A549 treated with GW870086 at 1 μM for 4 hours (cell line): ENCODE measurements around the gene PPP3CB. TPM values are rescaled to one million over a fixed set of nuclear protein-coding genes. Genes with fewer than 3 reads are reported as not detected.

Experiments
- total RNA-seq: library from RNA; stranded (reverse); fragments of 200-300 nt; extraction: Qiagen RNA extraction; gene quantifications from 5 replicates; pipeline ENCODE4 v1.2.3, GENCODE V29; 2022; ENCODE audit warnings: low read depth

Gene PPP3CB
- 14.4 to 18.8 TPM (median 16.5 TPM) in 5 replicates for total RNA-seq

GRCh38 chr10:73495884-73496674 lies at the start of gene PPP3CB:
Gene PPP3CB, minus strand, starts transcription at chr10:73496024. Its CDS starts 135 bp downstream, at chr10:73495889.

GRCh38 chr10:73433538-73433867 lies 62.3 kb downstream of the PPP3CB start, which contains the start of gene MSS51:
Gene MSS51, minus strand, starts transcription at chr10:73433561. Its CDS starts 5,277 bp downstream, at chr10:73428284.

GRCh38 chr10:73413528-73414229 lies 82.1 kb downstream of the PPP3CB start, which contains the start of gene ANXA7:
Gene ANXA7, minus strand, starts transcription at chr10:73414058. Its CDS starts 13,202 bp downstream, at chr10:73400856.

Other genes starting within 250 kb of the PPP3CB start
- gene DNAJC9, start 248.8 kb downstream of the PPP3CB start, total RNA-seq = 48.2 to 51.8 TPM (median 51.1 TPM) in 5 replicates
- 115 to 196 TPM (median 180 TPM) in 5 replicates for gene MRPS16, start 243.4 kb downstream of the PPP3CB start, total RNA-seq
- 0.10 to 0.21 TPM (median 0.14 TPM) in 5 replicates for gene CFAP70, start 137.2 kb downstream of the PPP3CB start, total RNA-seq
- gene ANXA7, start 82.0 kb downstream of the PPP3CB start, total RNA-seq = 109 to 125 TPM (median 114 TPM) in 5 replicates
- 0.23 to 0.44 TPM (median 0.39 TPM) in 5 replicates for gene MSS51, start 62.5 kb downstream of the PPP3CB start, total RNA-seq
- gene USP54, start 95.3 kb upstream of the PPP3CB start, total RNA-seq = 9.3 to 11.9 TPM (median 11.3 TPM) in 5 replicates
- gene MYOZ1, start 145.4 kb upstream of the PPP3CB start, total RNA-seq = not detected in 5 replicates
- gene SYNPO2L, start 160.0 kb upstream of the PPP3CB start, total RNA-seq = 0.07 TPM in 1 of 5 replicates, not detected in the others
- gene AGAP5, start 202.1 kb upstream of the PPP3CB start, total RNA-seq = 2.2 to 3.3 TPM (median 2.4 TPM) in 5 replicates
- gene SEC24C, start 248.3 kb upstream of the PPP3CB start, total RNA-seq = 51.4 to 59.2 TPM (median 56.1 TPM) in 5 replicates